Mesenchymal stem cell (in vitro differentiated cells and primary cell): ENCODE data around the gene S100Z.
"Not testable (repeated sequence)": the region's sequence is repeated elsewhere in the genome, so short reads cannot be mapped to it uniquely, and the experiment has no call there.

Source experiments
- DNase-seq: peaks from one replicate; pipeline ENCODE4 v3.0.0-alpha.2; 2013
- H2AFZ ChIP-seq: one replicate; pipeline ENCODE4 v1.6.1; 2013; ENCODE audit warnings: low read depth, mild to moderate bottlenecking, control low read depth, inconsistent platforms, low read length, moderate library complexity
- H2AK5ac ChIP-seq: 2 replicates; pipeline ENCODE4 v1.6.1; 2013; ENCODE audit warnings: low read length, moderate library complexity, mild to moderate bottlenecking, inconsistent platforms; ENCODE audit not compliant: severe bottlenecking
- H2BK120ac ChIP-seq: one replicate; pipeline ENCODE4 v1.6.1; 2013; ENCODE audit warnings: low read depth, mild to moderate bottlenecking, inconsistent platforms, low read length, moderate library complexity
- H2BK12ac ChIP-seq, 2 experiments: one replicate each; pipeline ENCODE4 v1.6.1; 2013; ENCODE audit warnings: inconsistent platforms in 2 of 2, low read length in 2 of 2, mild to moderate bottlenecking in 2 of 2, moderate library complexity in 2 of 2, control low read depth in 1 of 2
- H2BK15ac ChIP-seq: one replicate; pipeline ENCODE4 v1.6.1; 2013; ENCODE audit warnings: mild to moderate bottlenecking, low read depth, inconsistent platforms; ENCODE audit not compliant: poor library complexity, severe bottlenecking
- H2BK5ac ChIP-seq: 2 replicates; pipeline ENCODE4 v1.6.1; 2013; ENCODE audit warnings: low read depth, mild to moderate bottlenecking, low read length, control low read depth, inconsistent platforms; ENCODE audit not compliant: poor library complexity, severe bottlenecking
- H3K14ac ChIP-seq, 2 experiments: one replicate each; pipeline ENCODE4 v1.6.1; 2013; ENCODE audit warnings: inconsistent platforms in 2 of 2, low read length in 2 of 2, control low read depth in 1 of 2, mild to moderate bottlenecking in 1 of 2, moderate library complexity in 1 of 2
- H3K18ac ChIP-seq, 2 experiments: one replicate each; pipeline ENCODE4 v1.6.1; 2013; ENCODE audit warnings: inconsistent platforms in 2 of 2, low read length in 2 of 2, control low read depth in 1 of 2, low read depth in 1 of 2, mild to moderate bottlenecking in 1 of 2
- H3K23ac ChIP-seq, 2 experiments: one replicate each; pipeline ENCODE4 v1.6.1; 2013; ENCODE audit warnings: inconsistent platforms in 2 of 2, low read length in 2 of 2, mild to moderate bottlenecking in 2 of 2, moderate library complexity in 2 of 2, control low read depth in 1 of 2
- H3K27ac ChIP-seq: 2 replicates; pipeline ENCODE4 v1.5.1; 2013; ENCODE audit warnings: mild to moderate bottlenecking, moderate library complexity, low read length, control low read depth, inconsistent platforms; ENCODE audit not compliant: poor library complexity, severe bottlenecking
- H3K27me3 ChIP-seq, 2 experiments: 2 replicates each; pipeline versions ENCODE4 v1.6.1 to v1.7.0; 2013; ENCODE audit warnings: low read length in 2 of 2, mild to moderate bottlenecking in 2 of 2, moderate library complexity in 2 of 2, control low read depth in 1 of 2, inconsistent platforms in 1 of 2; ENCODE audit not compliant: control insufficient read depth in 1 of 2, insufficient read depth in 1 of 2
- H3K36me3 ChIP-seq, 2 experiments: 2 replicates each; pipeline versions ENCODE4 v1.6.1 to v1.7.0; 2013; ENCODE audit warnings: low read length in 2 of 2, control low read depth in 1 of 2, inconsistent platforms in 1 of 2, low read depth in 1 of 2, mild to moderate bottlenecking in 1 of 2; ENCODE audit not compliant: insufficient read depth in 2 of 2, control insufficient read depth in 1 of 2
- H3K4ac ChIP-seq, 2 experiments: one replicate each; pipeline ENCODE4 v1.6.1; 2013; ENCODE audit warnings: inconsistent platforms in 2 of 2, low read length in 2 of 2, mild to moderate bottlenecking in 2 of 2, moderate library complexity in 2 of 2, control low read depth in 1 of 2, low read depth in 1 of 2
- H3K4me1 ChIP-seq: 2 replicates; pipeline ENCODE4 v1.6.1; 2013; ENCODE audit warnings: low read depth, low read length, control low read depth; ENCODE audit not compliant: control insufficient read depth, insufficient read depth
- H3K4me2 ChIP-seq: 2 replicates; pipeline ENCODE4 v1.6.1; 2013; ENCODE audit warnings: low read length, mild to moderate bottlenecking, inconsistent platforms; ENCODE audit not compliant: poor library complexity, severe bottlenecking
- H3K4me3 ChIP-seq, 2 experiments: 2 replicates each; pipeline versions ENCODE4 v1.5.1 to v1.7.0; 2013; ENCODE audit warnings: low read length in 2 of 2, mild to moderate bottlenecking in 2 of 2, control low read depth in 1 of 2, low read depth in 1 of 2; ENCODE audit not compliant: insufficient read depth in 1 of 2
- H3K79me1 ChIP-seq: replicated peaks from 2 replicates; pipeline ENCODE4 v1.6.1; 2013; ENCODE audit warnings: mild to moderate bottlenecking, control low read depth, low read length, inconsistent platforms; ENCODE audit not compliant: poor library complexity, severe bottlenecking
- H3K9ac ChIP-seq: 2 replicates; pipeline ENCODE4 v1.7.0; 2013; ENCODE audit warnings: mild to moderate bottlenecking, low read length, moderate library complexity
- H3K9me3 ChIP-seq: 2 replicates; pipeline ENCODE4 v1.7.0; 2013; ENCODE audit warnings: mild to moderate bottlenecking, low read length; ENCODE audit not compliant: control insufficient read depth
- H4K8ac ChIP-seq: one replicate; pipeline ENCODE4 v1.6.1; 2013; ENCODE audit warnings: inconsistent platforms, mild to moderate bottlenecking, low read length, moderate library complexity
- H4K91ac ChIP-seq: one replicate; pipeline ENCODE4 v1.6.1; 2013; ENCODE audit warnings: mild to moderate bottlenecking, low read length, inconsistent platforms
- WGBS: methylation state at CpG from one replicate; pipeline ENCODE4 v1.1.7; 2013; ENCODE audit warnings: mixed read lengths; 5-methylcytosine and 5-hydroxymethylcytosine counted together

S100Z gene

GRCh38 chr5:76910344-76910933, 60.6 kb downstream of the S100Z start:
- not testable (repeated sequence) for H3K9ac ChIP-seq, H3K4me1 ChIP-seq, H4K91ac ChIP-seq, H3K79me1 ChIP-seq, H3K36me3 ChIP-seq, H3K4ac ChIP-seq, H2BK15ac ChIP-seq, H3K4me3 ChIP-seq, H2BK12ac ChIP-seq, H3K27ac ChIP-seq, H3K4me2 ChIP-seq, H2BK120ac ChIP-seq, H2AFZ ChIP-seq, H3K23ac ChIP-seq, H3K27me3 ChIP-seq, H3K18ac ChIP-seq, H2AK5ac ChIP-seq, H2BK5ac ChIP-seq, H4K8ac ChIP-seq, H3K9me3 ChIP-seq, H3K14ac ChIP-seq
- 61% methylated on average over 9 of the region's 9 CpGs for WGBS
- DNase-seq: peak; percentile 24

GRCh38 chr5:76914671-76915070, 64.9 kb downstream of the S100Z start:
- H3K27ac ChIP-seq, H3K4me2 ChIP-seq, H3K4me1 ChIP-seq, H3K23ac ChIP-seq, H2BK12ac ChIP-seq, H2BK120ac ChIP-seq, H4K8ac ChIP-seq, H3K18ac ChIP-seq, H3K14ac ChIP-seq, H3K4ac ChIP-seq, H3K9me3 ChIP-seq, H2BK5ac ChIP-seq, DNase-seq, H4K91ac ChIP-seq, H2BK15ac ChIP-seq, H3K4me3 ChIP-seq, H3K36me3 ChIP-seq, H3K79me1 ChIP-seq, H2AFZ ChIP-seq, H3K27me3 ChIP-seq, H2AK5ac ChIP-seq, H3K9ac ChIP-seq: not testable (repeated sequence)
- WGBS: 94% methylated on average over 14 of the region's 14 CpGs

- Histone ChIP-seq H3K27me3 (peaks cover 0 to 10% of the 10 kb centered on the region in 2 experiments), H3K14ac (no peak overlapping the region), H2AK5ac (no peak overlapping the region), H3K79me1 (no peaks in the 10 kb centered on the region), H3K4me3 (no peak overlapping the region), H3K9ac (no peak overlapping the region), H4K8ac (no peak overlapping the region), H3K4me2 (no peak overlapping the region), H3K27ac (no peak overlapping the region), H3K4ac (no peak overlapping the region), H2BK12ac (no peak overlapping the region), H2BK5ac (no peak overlapping the region), H3K4me1 (no peaks in the 10 kb centered on the region), H4K91ac (no peak overlapping the region), H2BK120ac (no peak overlapping the region), H2BK15ac (no peak overlapping the region), H3K23ac (no peak overlapping the region), H3K36me3 (no peaks in the 10 kb centered on the region), H3K18ac (no peak overlapping the region), H2AFZ (no peak overlapping the region), H3K9me3 (no peaks in the 10 kb centered on the region)
- 92% methylated on average over 2 of the region's 3 CpGs for WGBS
- no peak for DNase-seq
Measured at GRCh38 chr5:76918539-76918938, 68.7 kb downstream of the S100Z start.

- Histone ChIP-seq H3K23ac (no peak overlapping the region), H3K27ac (no peak overlapping the region), H3K79me1 (no peaks in the 10 kb centered on the region), H3K27me3 (peaks cover 0 to 17% of the 10 kb centered on the region in 2 experiments), H3K14ac (no peak overlapping the region), H3K4ac (no peak overlapping the region), H3K4me3 (no peak overlapping the region), H3K36me3 (no peaks in the 10 kb centered on the region), H3K4me1 (no peaks in the 10 kb centered on the region), H2AK5ac (no peak overlapping the region), H2BK15ac (no peak overlapping the region), H4K91ac (no peak overlapping the region), H2BK12ac (no peak overlapping the region), H3K4me2 (no peak overlapping the region), H2AFZ (no peak overlapping the region), H4K8ac (no peak overlapping the region), H3K18ac (no peak overlapping the region), H2BK5ac (no peak overlapping the region), H3K9me3 (no peaks in the 10 kb centered on the region), H2BK120ac (no peak overlapping the region), H3K9ac (no peak overlapping the region)
- 88% methylated on average over 3 of the region's 4 CpGs for WGBS
- DNase-seq: no peak
Measured at GRCh38 chr5:76920491-76920890, 70.7 kb downstream of the S100Z start.
